ENCODE data around the gene ERO1B.

ERO1B gene

GRCh38 chr1:236242568-236242967 lies 39.2 kb downstream of the ERO1B start:
- TF ChIP-seq FOXM1 (IDR thresholded peaks at IDR 0.05; ENCODE audit: borderline replicate concordance, low read depth), result no peak
- TF ChIP-seq EGR1 (IDR thresholded peaks at IDR 0.05), result no peak
- TF ChIP-seq YY1 (IDR thresholded peaks at IDR 0.05; ENCODE audit: low read depth), result no peak
- TF ChIP-seq, protein P1, sequence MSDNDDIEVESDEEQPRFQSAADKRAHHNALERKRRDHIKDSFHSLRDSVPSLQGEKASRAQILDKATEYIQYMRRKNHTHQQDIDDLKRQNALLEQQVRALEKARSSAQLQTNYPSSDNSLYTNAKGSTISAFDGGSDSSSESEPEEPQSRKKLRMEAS (IDR thresholded peaks at IDR 0.05), result no peak
- TF ChIP-seq, protein P2, sequence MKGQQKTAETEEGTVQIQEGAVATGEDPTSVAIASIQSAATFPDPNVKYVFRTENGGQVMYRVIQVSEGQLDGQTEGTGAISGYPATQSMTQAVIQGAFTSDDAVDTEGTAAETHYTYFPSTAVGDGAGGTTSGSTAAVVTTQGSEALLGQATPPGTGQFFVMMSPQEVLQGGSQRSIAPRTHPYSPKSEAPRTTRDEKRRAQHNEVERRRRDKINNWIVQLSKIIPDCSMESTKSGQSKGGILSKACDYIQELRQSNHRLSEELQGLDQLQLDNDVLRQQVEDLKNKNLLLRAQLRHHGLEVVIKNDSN (IDR thresholded peaks at IDR 0.05), result no peak
- TF ChIP-seq CREB1 (IDR thresholded peaks at IDR 0.05; ENCODE audit: low read depth), result no peak
- no peak for TF ChIP-seq REST (IDR thresholded peaks at IDR 0.05; ENCODE audit: low read depth)
- no peak for TF ChIP-seq TEAD4 (IDR thresholded peaks at IDR 0.05)
- TF ChIP-seq EP300 (IDR thresholded peaks at IDR 0.05; ENCODE audit: borderline replicate concordance), result no peak
- TF ChIP-seq TAF1 (IDR thresholded peaks at IDR 0.05; ENCODE audit: low read depth), result no peak

DNA sequence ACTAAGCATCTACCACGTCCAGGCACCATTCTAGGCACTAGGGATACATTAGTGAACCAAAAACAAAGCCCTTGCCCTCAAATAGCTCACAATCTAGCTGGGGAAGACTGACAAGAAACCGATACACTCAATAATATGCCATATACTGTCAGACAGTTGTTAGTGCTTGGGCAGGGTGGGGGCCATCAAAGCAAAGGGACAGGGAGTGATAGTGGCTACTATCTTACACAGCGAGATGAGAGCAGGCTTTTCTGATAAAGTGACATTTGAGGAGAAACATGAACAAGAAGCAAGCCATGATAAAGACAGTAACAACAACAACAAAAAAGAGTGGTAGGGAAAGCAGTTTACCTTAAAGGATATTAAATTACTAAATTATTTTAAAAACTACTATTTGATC lies 41.1 kb downstream of the ERO1B start:
- no peak for TF ChIP-seq YY1 (IDR thresholded peaks at IDR 0.05; ENCODE audit: low read depth)
- TF ChIP-seq, protein P2 (IDR thresholded peaks at IDR 0.05), result no peak
- TF ChIP-seq EP300 (IDR thresholded peaks at IDR 0.05; ENCODE audit: borderline replicate concordance), result no peak
- no peak for TF ChIP-seq TAF1 (IDR thresholded peaks at IDR 0.05; ENCODE audit: low read depth)
- TF ChIP-seq NFIC (IDR thresholded peaks at IDR 0.05), result no peak
- no peak for TF ChIP-seq REST (IDR thresholded peaks at IDR 0.05; ENCODE audit: low read depth)
- no peak for TF ChIP-seq CREB1 (IDR thresholded peaks at IDR 0.05; ENCODE audit: low read depth)
- TF ChIP-seq RAD21 (IDR thresholded peaks at IDR 0.05; ENCODE audit: low read depth), result no peak
- no peak for TF ChIP-seq ZBTB7A (IDR thresholded peaks at IDR 0.05; ENCODE audit: low read depth)
- no peak for TF ChIP-seq FOXM1 (IDR thresholded peaks at IDR 0.05; ENCODE audit: borderline replicate concordance, low read depth)
- no peak for TF ChIP-seq TCF12 (IDR thresholded peaks at IDR 0.05; ENCODE audit: low read depth)
- TF ChIP-seq, protein P1 (IDR thresholded peaks at IDR 0.05), result no peak

GRCh38 chr1:236239092-236239585 lies 42.6 kb downstream of the ERO1B start:
- TF ChIP-seq RAD21 (IDR thresholded peaks at IDR 0.05; ENCODE audit: low read depth) (no peak), CEBPB (IDR thresholded peaks at IDR 0.05) (no peak), TEAD4 (IDR thresholded peaks at IDR 0.05) (no peak), REST (IDR thresholded peaks at IDR 0.05; ENCODE audit: low read depth) (no peak), ZBTB7A (IDR thresholded peaks at IDR 0.05; ENCODE audit: low read depth) (no peak), TCF12 (IDR thresholded peaks at IDR 0.05; ENCODE audit: low read depth) (no peak), YY1 (IDR thresholded peaks at IDR 0.05; ENCODE audit: low read depth) (no peak), EGR1 (IDR thresholded peaks at IDR 0.05) (no peak), EP300 (IDR thresholded peaks at IDR 0.05; ENCODE audit: borderline replicate concordance) (no peak), CREB1 (IDR thresholded peaks at IDR 0.05; ENCODE audit: low read depth) (no peak), FOXM1 (IDR thresholded peaks at IDR 0.05; ENCODE audit: borderline replicate concordance, low read depth) (no peak), NFIC (IDR thresholded peaks at IDR 0.05) (no peak), TAF1 (IDR thresholded peaks at IDR 0.05; ENCODE audit: low read depth) (no peak)
- TF ChIP-seq, protein P2 (IDR thresholded peaks at IDR 0.05), result no peak
- TF ChIP-seq, protein P1 (IDR thresholded peaks at IDR 0.05), result no peak

- TF ChIP-seq TCF12 (IDR thresholded peaks at IDR 0.05; ENCODE audit: low read depth) (no peak), FOXM1 (IDR thresholded peaks at IDR 0.05; ENCODE audit: borderline replicate concordance, low read depth) (no peak), REST (IDR thresholded peaks at IDR 0.05; ENCODE audit: low read depth) (no peak), RAD21 (IDR thresholded peaks at IDR 0.05; ENCODE audit: low read depth) (no peak), CEBPB (IDR thresholded peaks at IDR 0.05) (no peak), TEAD4 (IDR thresholded peaks at IDR 0.05) (no peak), TAF1 (IDR thresholded peaks at IDR 0.05; ENCODE audit: low read depth) (no peak)
- TF ChIP-seq, protein P2 (IDR thresholded peaks at IDR 0.05), result no peak
Measured at GRCh38 chr1:236235116-236235515, 46.6 kb downstream of the ERO1B start.

Measured in Ishikawa (cell line).